Activated CD8-positive, alpha-beta memory T cell treated with anti-CD3 and anti-CD28 coated beads, Interleukin-2, amount 50 U/mL, for 24 hours (primary cell): ENCODE measurements around the gene CASKIN2.
A peak's percentile ranks its signal among the peaks of the same experiment; 100 is the strongest.

Experiments
- DNase-seq: peaks from one replicate; pipeline ENCODE4 v3.0.0-alpha.2; 2020; ENCODE audit errors: extremely low read depth

The CASKIN2 gene

GRCh38 chr17:75549246-75550138 is 34.2 kb upstream of the CASKIN2 start:
- no peak for DNase-seq

- DNase-seq = no peak
Measured at GRCh38 chr17:75548813-75549212, 33.5 kb upstream of the CASKIN2 start.

- no peak for DNase-seq
Measured at GRCh38 chr17:75547091-75547490, 31.8 kb upstream of the CASKIN2 start.

- no peak for DNase-seq
Measured at GRCh38 chr17:75546181-75546580, 30.8 kb upstream of the CASKIN2 start.

- DNase-seq = no peak
Measured at GRCh38 chr17:75544250-75544649, 28.9 kb upstream of the CASKIN2 start.

- no peak for DNase-seq
Measured at GRCh38 chr17:75542728-75543336, 27.5 kb upstream of the CASKIN2 start.

GRCh38 chr17:75542229-75542628 is 26.9 kb upstream of the CASKIN2 start:
- no peak for DNase-seq

GRCh38 chr17:75540923-75541503 is 25.7 kb upstream of the CASKIN2 start:
- no peak for DNase-seq

- DNase-seq = no peak
Measured at GRCh38 chr17:75539967-75540729, 24.8 kb upstream of the CASKIN2 start.

GRCh38 chr17:75536366-75536765 is 21.0 kb upstream of the CASKIN2 start:
- no peak for DNase-seq

GRCh38 chr17:75535871-75536270 is 20.5 kb upstream of the CASKIN2 start:
- DNase-seq = no peak

GRCh38 chr17:75535119-75535537 is 19.8 kb upstream of the CASKIN2 start:
- DNase-seq = peak; percentile 25

GRCh38 chr17:75531721-75532072 is 16.4 kb upstream of the CASKIN2 start:
- no peak for DNase-seq

GRCh38 chr17:75530837-75531720 is 15.7 kb upstream of the CASKIN2 start:
- DNase-seq = no peak

- no peak for DNase-seq
Measured at GRCh38 chr17:75526555-75527270, 11.4 kb upstream of the CASKIN2 start.

- no peak for DNase-seq
Measured at GRCh38 chr17:75525806-75526554, 10.6 kb upstream of the CASKIN2 start.

GRCh38 chr17:75524970-75525805 is 9.9 kb upstream of the CASKIN2 start, which contains the start of gene LLGL2:
Gene LLGL2 (plus strand): TSS chr17:75525697. CDS start chr17:75543427, 17,730 bp downstream.
- peak; percentile 21 for DNase-seq

GRCh38 chr17:75524269-75524969 is 9.1 kb upstream of the CASKIN2 start:
- DNase-seq = no peak
